ENCODE results near the gene HCAR2.
"Not testable (repeated sequence)": the region's sequence is repeated elsewhere in the genome, so short reads cannot be mapped to it uniquely, and the experiment has no call there.

Gene HCAR2

DNA sequence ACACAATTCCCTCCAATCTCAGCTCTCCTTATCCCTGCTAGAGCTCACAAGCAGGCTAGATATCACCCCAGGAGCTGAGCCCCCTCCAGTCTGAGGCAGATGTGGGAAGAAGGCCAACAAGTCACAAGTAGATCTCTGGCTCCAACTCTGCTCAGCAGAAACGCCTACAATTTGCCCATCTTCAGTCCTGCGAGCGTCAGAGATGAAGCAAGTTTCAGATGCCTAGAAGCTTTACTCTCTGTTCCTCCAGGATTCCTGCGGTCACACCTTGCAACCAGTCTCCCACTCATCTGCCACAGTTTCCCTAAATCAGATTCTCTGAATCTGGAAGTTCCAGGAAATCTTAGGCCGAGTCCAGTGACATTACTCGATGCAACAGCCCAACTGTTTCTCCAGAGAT is 12.1 kb upstream of the HCAR2 start:
- DNase-seq: not testable (repeated sequence)

DNA sequence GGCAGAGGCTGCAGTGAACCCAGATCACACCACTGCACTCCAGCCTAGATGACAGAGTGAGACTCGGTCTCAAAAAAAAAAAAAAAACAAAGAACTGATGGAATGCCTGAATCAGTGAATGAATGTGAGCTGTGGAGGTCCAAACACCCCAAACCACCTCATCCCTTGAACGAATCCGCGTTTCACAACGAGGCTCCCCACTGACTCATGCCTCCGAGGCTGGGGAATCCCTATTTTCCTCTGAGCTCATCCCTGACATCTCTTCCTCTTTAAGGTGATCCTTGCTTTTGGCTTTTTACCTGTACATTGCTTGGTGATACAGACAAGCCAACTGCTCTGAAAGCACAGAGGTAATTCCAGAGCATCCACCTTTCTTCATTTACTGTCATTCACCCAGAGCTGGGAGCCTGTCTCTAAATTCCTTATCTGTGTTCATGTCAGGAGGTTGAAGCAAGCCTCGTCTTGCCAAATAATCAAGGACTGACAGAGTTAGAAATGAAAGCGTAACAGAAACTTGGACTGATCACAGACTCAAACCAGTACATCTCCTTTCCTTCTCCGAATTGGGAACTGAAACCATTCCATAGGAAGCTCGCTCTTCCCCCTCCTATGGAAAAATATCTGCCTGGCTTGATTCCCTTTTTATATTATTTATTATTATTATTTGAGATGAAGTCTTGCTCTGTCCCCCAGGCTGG is 10.5 kb upstream of the HCAR2 start:
- DNase-seq: not testable (repeated sequence)

DNA sequence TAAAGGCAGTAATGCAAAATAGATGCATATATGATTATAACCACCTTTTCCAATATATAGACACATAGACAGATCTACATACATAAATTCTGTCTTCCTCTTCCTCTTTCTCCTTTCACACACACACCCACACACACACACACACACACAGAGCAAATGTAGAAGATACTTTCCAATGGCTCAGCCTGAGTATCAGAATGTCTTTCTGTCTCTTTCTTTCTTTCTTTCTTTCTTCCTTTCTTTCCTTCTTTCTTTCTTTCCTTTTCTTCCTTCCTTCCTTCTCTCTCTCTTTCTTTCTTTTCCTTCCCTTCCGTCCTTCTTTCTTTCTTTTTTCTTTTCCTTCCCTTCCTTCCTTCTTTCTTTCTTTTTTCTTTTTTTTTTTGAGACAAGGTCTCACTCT is 8.1 kb upstream of the HCAR2 start:
- not testable (repeated sequence) for DNase-seq

DNA sequence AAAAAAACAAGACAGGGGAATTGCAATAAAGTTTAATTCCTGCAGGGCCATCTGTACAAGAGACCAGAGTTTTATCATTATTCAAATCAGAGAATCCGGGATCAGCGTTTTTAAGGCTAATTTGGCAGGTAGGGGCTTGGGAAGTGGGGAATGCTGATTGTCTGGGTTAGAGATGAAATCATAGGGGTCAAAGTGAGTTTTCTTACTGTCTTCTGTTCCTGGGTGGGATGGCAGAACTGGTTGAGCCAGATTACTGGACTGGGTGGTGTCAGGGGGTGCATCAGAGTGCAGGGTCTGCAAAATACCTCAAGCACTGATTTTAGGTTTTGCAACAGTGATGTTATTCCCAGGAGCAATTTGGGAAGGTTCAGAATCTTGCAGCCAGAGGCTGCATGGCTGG is 7.2 kb upstream of the HCAR2 start:
- not testable (repeated sequence) for DNase-seq

DNA sequence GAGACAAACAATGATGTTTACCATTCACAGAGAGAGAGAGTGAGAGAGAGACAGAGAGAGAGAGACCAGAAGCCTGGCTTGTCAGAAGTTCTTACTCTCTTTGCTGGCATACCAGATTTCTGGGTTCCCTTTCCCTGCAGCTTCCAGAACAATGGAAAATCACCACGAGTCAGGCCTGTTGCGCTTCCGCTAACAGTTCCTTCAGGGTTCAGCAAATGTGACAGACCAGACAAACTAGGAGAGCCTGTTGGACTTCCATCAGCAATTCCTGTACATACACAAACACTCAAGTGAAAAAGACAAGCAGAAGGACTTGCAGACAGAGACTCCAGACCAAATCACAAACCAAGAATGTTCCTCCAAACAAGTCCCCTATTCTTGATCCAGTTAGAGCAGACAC is 6.1 kb upstream of the HCAR2 start:
- DNase-seq: not testable (repeated sequence)

GRCh38 chr12:122703841-122704240 is 684 bp upstream of the HCAR2 start:
- not testable (repeated sequence) for DNase-seq

DNA sequence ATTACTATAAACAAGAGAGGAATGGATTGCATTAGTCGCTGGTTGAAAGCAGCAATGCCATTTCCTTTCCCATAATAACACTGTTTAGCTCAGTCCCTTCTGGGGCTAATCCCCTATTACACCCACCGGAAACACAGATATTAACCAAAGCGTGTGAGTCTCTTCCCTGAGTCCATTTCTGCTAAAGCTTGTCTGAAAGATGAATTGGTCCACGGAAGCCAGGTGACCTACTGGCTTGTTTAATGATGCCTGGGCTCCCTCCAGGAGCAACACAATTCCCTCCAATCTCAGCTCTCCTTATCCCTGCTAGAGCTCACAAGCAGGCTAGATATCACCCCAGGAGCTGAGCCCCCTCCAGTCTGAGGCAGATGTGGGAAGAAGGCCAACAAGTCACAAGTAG is 1.7 kb downstream of the HCAR2 start:
- DNase-seq: peak; percentile 9

DNA sequence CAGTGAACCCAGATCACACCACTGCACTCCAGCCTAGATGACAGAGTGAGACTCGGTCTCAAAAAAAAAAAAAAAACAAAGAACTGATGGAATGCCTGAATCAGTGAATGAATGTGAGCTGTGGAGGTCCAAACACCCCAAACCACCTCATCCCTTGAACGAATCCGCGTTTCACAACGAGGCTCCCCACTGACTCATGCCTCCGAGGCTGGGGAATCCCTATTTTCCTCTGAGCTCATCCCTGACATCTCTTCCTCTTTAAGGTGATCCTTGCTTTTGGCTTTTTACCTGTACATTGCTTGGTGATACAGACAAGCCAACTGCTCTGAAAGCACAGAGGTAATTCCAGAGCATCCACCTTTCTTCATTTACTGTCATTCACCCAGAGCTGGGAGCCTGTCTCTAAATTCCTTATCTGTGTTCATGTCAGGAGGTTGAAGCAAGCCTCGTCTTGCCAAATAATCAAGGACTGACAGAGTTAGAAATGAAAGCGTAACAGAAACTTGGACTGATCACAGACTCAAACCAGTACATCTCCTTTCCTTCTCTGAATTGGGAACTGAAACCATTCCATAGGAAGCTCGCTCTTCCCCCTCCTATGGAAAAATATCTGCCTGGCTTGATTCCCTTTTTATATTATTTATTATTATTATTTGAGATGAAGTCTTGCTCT is 3.0 kb downstream of the HCAR2 start:
- DNase-seq: not testable (repeated sequence)

GRCh38 chr12:122696922-122697321 is 6.2 kb downstream of the HCAR2 start:
- not testable (repeated sequence) for DNase-seq

DNA sequence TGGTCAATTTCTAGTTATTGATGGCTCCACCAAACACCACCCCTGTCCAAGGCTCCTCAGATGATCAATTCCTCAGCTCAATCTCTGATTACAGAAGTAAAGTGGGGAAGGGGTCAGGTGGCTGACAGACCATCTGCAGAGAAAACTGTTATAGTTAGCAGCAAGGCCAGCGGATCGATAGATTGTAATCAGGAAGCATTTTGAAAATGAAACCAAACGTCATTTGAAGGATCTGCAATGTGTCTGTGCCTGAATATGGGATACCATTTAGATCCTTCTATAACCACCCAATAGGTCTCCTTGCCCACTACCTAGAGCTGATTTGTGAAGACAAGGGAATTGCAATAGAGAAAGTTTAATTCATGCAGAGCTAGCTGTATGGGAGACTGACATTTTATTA is 11.6 kb downstream of the HCAR2 start:
- DNase-seq: no peak

GRCh38 chr12:122688291-122688690 is 14.9 kb downstream of the HCAR2 start:
- no peak for DNase-seq

DNA sequence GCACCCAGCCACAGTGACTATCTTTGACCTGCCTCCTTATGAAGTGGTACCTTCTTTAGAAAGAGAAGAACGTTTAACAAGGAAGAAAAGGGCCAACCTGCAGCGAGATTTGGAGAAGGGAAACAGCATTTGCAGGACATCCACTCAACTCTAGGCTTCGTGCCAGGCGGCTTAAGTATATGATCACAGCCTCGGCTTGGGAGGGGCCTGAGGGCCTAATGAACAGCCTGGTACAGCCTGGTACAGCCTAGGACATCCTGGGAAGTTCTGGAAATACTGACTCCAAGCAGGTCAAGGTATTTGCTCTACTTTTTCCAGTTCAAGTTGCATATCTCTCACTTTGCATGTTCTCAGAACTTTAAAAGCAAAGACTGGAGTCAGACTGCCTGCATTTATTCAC is 16.1 kb downstream of the HCAR2 start:
- peak; percentile 52 for DNase-seq

DNA sequence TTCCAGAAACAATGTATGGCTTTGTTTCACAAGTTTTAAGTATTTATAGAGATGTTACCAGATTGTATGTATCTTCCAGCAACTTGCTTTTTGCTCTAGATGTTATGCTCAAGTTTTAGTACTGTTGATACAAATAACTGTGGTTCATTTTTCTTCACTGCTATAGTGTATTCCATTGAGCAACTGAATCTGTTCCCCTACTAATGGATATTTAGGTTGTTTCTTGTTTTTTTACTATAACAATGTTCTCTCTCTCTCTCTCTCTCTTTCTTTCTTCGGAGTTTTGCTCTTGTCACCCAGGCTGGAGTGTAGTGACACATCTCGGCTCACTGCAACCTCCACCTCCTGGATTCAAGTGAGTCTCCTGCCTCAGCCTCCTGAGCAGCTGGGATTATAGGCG is 16.6 kb downstream of the HCAR2 start:
- DNase-seq: no peak

GRCh38 chr12:122684297-122684813 is 18.8 kb downstream of the HCAR2 start:
- DNase-seq: peak; percentile 67

GRCh38 chr12:122681814-122682213 is 21.3 kb downstream of the HCAR2 start:
- no peak for DNase-seq

DNA sequence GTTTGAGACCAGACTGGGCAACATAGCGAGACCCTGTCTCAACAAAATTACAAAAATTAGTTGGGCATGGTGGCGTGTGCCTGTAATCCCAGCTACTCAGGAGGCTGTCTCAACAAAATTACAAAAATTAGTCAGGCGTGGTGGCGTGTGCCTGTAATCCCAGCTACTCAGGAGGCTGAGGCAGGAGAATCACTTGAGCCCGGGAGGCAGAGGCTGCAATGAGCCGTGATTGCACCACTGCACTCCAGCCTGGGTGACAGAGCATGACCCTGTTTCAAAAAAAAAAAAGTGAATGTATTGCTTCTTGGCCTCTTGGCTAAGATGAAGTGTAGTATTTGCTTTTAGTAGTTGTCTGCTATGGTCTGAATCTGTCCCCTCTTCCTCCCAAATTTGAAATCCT is 22.2 kb downstream of the HCAR2 start:
- DNase-seq: not testable (repeated sequence)

GRCh38 chr12:122676781-122677180 is 26.4 kb downstream of the HCAR2 start:
- not testable (repeated sequence) for DNase-seq

DNA sequence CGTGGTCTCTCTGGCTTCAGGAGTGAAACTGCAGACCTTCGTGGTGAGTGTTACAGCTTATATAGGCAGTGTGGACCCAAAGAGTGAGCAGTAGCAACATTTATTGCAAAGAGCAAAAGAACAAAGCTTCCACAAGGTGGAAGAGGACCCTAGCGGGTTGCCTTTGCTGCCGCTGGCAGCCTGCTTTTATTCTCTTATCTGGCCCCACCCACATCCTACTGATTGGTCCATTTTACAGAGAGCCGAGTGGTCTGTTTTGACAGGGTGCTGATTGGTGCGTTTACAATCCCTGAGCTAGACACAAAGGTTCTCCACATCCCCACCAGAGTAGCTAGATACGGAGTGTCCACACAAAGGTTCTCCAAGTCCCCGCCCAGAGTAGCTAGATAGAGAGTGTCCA is 27.1 kb downstream of the HCAR2 start:
- not testable (repeated sequence) for DNase-seq

GRCh38 chr12:122672515-122672914 is 30.6 kb downstream of the HCAR2 start:
- no peak for DNase-seq

- DNase-seq: no peak
These were observed 33.6 kb downstream of the HCAR2 start for GRCh38 chr12:122669397-122670070.

- no peak for DNase-seq
These were observed 34.9 kb downstream of the HCAR2 start for GRCh38 chr12:122668268-122668667.

- DNase-seq: no peak
These were observed 37.4 kb downstream of the HCAR2 start for GRCh38 chr12:122665759-122666158.

GRCh38 chr12:122665349-122665748 is 37.8 kb downstream of the HCAR2 start:
- no peak for DNase-seq

- DNase-seq: no peak
These were observed 41.2 kb downstream of the HCAR2 start for GRCh38 chr12:122661938-122662337.

Data from NCI-H69 (cell line).